NCI-H526 (cell line): ENCODE results near the gene HS3ST6.
"Not testable (repeated sequence)": the region's sequence is repeated elsewhere in the genome, so short reads cannot be mapped to it uniquely, and the experiment has no call there.

ENCODE experiments used
- DNase-seq, 2 experiments: peaks; one replicate each; lab custom pipeline; 2025; lab: John Stamatoyannopoulos, UW

Gene HS3ST6

GRCh38 chr16:1877804-1878203, 40.4 kb downstream of the HS3ST6 start:
- no peak for DNase-seq

DNA sequence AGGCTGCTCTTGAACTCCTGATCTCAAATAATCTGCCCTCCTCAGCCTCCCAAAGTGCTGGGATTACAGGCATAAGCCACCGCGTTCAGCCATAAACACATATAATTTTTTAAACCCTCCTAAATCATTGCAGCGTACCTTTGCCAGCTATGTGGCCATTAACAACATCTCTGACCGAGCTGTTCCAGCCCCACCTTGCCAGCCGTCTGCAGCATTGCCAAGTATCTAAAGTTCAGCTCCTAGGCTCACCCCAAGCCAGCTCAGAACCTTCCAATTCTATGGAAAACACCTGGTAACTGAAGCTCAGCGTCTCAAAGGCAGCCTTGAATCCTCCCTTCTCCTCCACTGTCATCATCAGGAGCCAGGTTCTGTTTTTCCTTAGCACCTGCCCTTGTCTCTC, 41.1 kb downstream of the HS3ST6 start:
- no peak for DNase-seq

DNA sequence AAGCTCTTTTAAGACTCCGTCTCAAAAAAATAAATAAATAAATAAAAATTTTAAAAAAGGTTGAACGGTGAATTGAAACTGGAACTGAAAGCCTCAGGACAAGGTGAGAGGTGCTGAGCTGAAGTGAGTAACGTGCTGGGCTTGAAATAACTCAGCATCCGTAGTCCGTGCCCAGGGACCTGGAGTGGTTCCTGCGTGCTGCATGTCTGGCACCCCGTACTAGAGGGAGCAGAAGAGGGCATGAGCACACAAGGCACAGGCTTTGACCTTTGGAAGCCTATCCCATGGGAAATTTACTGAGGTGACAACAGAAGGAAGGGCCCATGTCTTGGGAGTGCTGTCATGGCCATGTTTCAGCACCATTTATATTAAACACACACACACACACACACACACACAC, 41.7 kb downstream of the HS3ST6 start:
- no peak for DNase-seq

DNA sequence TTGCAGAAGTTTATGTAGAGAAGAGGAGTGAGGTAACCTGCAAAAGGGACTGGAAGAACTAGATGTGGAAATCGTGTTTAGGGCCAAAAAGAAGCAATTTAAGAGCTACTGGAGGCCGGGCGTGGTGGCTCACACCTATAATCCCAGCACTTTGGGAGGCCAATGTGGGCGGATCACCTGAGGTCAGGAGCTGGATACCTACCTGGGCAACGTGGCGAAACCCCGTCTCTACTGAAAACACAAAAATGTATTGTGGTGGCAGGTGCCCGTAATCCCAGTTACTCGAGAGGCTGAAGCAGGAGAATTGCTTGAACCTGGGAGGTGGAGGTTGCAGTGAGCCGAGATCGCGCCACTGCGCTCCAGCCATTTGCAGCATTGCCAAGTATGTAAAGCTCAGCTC, 42.1 kb downstream of the HS3ST6 start:
- DNase-seq, result not testable (repeated sequence)

DNA sequence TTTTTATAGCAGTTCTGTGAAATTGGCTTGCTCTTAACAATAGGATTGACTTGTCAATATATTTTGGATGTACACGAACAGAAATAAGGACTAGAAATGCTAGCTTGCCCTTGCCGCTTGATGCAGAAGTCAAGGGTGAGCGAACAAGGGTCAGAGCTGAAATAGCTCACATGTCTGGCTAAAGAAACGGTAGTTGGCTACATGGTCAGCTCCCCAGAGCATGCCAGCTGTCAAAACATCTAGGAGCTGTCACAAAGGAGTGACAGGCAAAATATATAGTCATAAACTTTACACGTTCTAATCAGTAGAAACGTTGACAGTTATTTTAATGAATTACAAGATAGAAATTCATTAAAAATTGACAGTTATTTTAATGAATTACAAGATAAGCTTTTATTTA, 43.4 kb downstream of the HS3ST6 start:
- no peak for DNase-seq

GRCh38 chr16:1871974-1872635, 46.1 kb downstream of the HS3ST6 start, which contains the start of gene MEIOB:
MEIOB (minus strand) TSS chr16:1872164; CDS start chr16:1868175, 3,989 bp downstream.
- DNase-seq, result peak in 1 of 2 experiments; percentile 22

DNA sequence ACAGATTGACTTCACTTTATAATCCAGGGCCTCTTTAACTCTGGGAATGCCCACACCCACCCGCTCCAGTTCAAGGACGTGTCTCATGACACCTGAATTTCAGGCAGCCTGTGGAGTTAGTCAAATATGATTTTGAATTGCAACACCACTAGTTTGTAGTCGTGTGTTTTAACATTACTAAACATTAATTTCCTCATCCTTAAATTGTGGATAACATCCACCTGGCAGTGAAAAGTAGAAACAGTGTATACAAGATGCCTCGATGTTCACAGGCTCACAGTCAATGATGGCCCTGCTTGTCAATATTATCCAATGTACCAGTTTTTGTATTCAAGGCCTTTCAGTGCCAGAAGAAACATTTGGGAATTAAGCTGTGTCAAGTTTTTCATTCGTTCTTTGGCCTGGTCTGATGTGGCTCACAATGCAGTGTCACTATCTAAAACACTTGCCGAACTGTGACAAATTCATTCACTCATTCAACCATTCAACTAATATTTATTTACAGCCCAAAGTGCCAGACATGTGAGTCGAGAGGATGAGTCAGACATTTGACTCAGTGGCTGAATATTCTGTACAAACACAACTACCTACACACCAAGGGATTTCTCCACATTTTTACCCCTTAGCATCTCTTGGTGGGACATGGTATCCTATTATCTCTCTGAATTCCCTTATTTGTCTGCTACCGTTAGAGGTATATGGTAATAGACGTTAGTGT, 47.7 kb downstream of the HS3ST6 start:
- DNase-seq, result no peak

DNA sequence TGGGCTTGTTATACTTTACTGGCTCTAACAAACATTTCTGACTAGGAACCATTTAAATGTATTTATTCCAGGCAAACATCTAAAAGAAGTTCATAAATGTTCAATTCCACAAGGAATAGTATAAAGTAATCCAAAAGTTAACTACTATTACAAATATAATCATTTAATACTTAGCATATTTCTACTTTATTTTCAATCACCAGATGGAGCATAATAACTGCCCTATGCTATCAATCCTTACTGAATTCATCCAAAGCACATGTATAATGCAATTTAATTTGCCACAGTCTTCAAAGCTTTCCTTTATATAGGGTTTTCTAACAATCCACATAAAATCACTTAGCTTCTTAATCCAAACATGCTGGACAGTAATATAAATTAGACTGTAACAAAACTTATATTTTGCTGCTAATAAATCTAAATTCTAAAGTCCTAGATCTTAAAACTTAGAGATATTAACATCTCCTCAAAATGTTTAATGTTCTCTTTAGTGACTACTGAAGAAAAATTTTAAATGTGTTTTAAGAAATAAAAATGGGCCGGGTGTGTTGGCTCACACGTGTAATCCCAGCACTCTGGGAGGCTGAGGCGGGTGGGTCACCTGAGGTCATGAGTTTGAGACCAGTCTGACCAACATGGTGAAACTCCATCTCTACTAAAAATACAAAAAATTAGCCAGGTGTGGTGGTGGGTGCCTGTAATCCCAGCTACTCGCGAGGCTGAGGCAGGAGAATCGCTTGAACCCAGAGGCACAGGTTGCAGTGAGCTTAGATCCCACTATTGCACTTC, 52.1 kb downstream of the HS3ST6 start:
- DNase-seq, result no peak

DNA sequence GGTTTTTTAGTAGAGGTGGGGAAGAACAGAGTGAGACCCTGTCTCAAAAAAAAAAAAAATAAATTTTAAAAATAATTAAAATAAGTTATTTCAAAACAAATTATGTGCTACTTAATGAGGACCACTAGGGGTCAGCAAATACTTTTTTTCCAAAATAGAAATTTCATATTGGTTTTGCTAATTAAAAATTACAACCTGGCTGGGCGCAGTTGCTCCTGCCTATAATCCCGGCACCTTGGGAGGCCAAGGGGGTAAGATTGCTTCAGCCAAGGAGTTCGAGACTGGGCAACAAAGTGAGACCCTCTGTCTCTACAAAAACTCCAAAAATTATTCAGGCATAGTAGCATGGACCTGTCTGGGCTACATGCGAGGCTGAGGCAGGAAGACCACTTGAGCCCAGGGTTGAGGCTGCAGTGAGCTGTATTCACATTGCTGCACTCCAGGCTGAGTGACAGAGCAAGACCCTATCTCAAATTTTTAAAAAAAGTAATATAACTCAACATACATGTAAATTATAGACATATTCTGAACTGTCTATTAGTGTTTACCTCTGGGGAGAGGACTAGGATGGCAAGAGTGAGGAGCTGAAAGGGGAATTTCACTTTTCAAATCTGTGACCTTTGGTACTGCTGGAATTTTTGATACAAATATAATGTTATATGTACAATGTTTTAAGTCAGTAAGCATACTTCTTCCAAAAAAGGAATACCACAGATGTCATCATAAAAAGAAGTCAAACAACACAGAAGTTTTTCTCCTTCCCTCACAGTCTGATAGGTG, 54.3 kb downstream of the HS3ST6 start:
- DNase-seq, result peak in 1 of 2 experiments; percentile 50

- DNase-seq, result no peak
Measured at GRCh38 chr16:1862394-1862793, 55.8 kb downstream of the HS3ST6 start.

GRCh38 chr16:1861730-1862129, 56.5 kb downstream of the HS3ST6 start:
- no peak for DNase-seq
